T-helper 17 cell (primary cell): ENCODE results near the gene HS6ST3. TPM values are rescaled to one million over a fixed set of nuclear protein-coding genes. Genes with fewer than 3 reads are reported as not detected.
"Not testable (repeated sequence)": the region's sequence is repeated elsewhere in the genome, so short reads cannot be mapped to it uniquely, and the experiment has no call there.

Experiments used
- ATAC-seq: fragments of 150-1000 bp; cut with Tn5 transposase; 2 replicates; pipeline ENCODE4 v1.10.0; 2021; ENCODE audit warnings: mild to moderate bottlenecking, moderate library complexity
- DNase-seq, 3 donors: peaks; one replicate each; pipeline versions ENCODE4 v3.0.0 to v3.0.0-alpha.2; 2020 to 2021
- H3K9me3 ChIP-seq: one replicate; pipeline ENCODE4 v1.7.0; 2013; ENCODE audit warnings: low read length, mild to moderate bottlenecking; ENCODE audit not compliant: control insufficient read depth, poor library complexity, severe bottlenecking
- H3K27ac Mint-ChIP-seq: one replicate; pipeline ENCODE4 v1.8.0; 2022; ENCODE audit warnings: mild to moderate bottlenecking, moderate library complexity, mixed read lengths
- H3K27me3 Mint-ChIP-seq: one replicate; pipeline ENCODE4 v1.8.0; 2022; ENCODE audit warnings: mixed read lengths
- H3K36me3 Mint-ChIP-seq: one replicate; pipeline ENCODE4 v1.8.0; 2022; ENCODE audit warnings: low read depth, mixed read lengths
- H3K4me1 Mint-ChIP-seq: one replicate; pipeline ENCODE4 v1.8.0; 2022; ENCODE audit warnings: mild to moderate bottlenecking, mixed read lengths
- H3K4me3 Mint-ChIP-seq: one replicate; pipeline ENCODE4 v1.8.0; 2022; ENCODE audit warnings: mild to moderate bottlenecking, moderate library complexity, mixed read lengths
- total RNA-seq, 4 donors: library from RNA in 2 of 4; stranded (reverse) in 2 of 4; gene quantifications; one replicate each; pipeline ENCODE4 v1.2.3 and lab custom pipeline; 2022 to 2026

HS6ST3 gene
- total RNA-seq, 2 donors from 2014 or later, result not detected

GRCh38 chr13:96749825-96750224 is 659.9 kb downstream of the HS6ST3 start:
- ATAC-seq (no peak), DNase-seq (no peak)
- Mint-ChIP-seq H3K4me3 (no peak overlapping the region), H3K27ac (no peak overlapping the region), H3K36me3 (no peaks in the 10 kb centered on the region), H3K4me1 (no peaks in the 10 kb centered on the region), H3K27me3 (no peaks in the 10 kb centered on the region)
- no peaks in the 10 kb centered on the region for H3K9me3 ChIP-seq

DNA sequence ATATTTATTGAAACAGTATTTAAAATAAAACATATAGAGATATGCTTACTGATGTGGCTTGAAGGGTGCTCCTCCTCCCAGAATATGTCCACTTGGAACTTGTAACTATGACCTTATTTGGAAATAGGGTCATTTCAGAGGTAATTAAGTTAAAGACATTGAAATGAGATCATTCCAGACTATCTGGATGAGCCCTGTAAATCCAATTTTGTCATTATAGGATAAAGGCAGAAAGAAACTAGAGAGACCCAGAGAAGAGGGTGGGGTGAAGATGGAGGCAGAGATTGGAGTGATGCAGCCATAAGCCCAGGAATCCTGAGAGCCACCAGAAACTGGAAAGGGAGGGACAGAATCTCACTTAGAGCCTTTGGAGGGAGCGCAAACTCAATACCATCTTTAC is 661.2 kb downstream of the HS6ST3 start:
- Mint-ChIP-seq H3K27ac (no peak overlapping the region), H3K27me3 (no peaks in the 10 kb centered on the region), H3K36me3 (no peaks in the 10 kb centered on the region), H3K4me1 (no peaks in the 10 kb centered on the region), H3K4me3 (no peak overlapping the region)
- H3K9me3 ChIP-seq, result no peaks in the 10 kb centered on the region
- DNase-seq (no peak), ATAC-seq (no peak)

- no peaks in the 10 kb centered on the region for H3K36me3 Mint-ChIP-seq
- no peak overlapping the region for H3K4me3 Mint-ChIP-seq
- ATAC-seq, result no peak
- no peaks in the 10 kb centered on the region for H3K4me1 Mint-ChIP-seq
- no peak overlapping the region for H3K27ac Mint-ChIP-seq
- no peaks in the 10 kb centered on the region for H3K27me3 Mint-ChIP-seq
- DNase-seq, result no peak
- H3K9me3 ChIP-seq, result no peaks in the 10 kb centered on the region
Observed at GRCh38 chr13:96762876-96763275, 673.0 kb downstream of the HS6ST3 start.

DNA sequence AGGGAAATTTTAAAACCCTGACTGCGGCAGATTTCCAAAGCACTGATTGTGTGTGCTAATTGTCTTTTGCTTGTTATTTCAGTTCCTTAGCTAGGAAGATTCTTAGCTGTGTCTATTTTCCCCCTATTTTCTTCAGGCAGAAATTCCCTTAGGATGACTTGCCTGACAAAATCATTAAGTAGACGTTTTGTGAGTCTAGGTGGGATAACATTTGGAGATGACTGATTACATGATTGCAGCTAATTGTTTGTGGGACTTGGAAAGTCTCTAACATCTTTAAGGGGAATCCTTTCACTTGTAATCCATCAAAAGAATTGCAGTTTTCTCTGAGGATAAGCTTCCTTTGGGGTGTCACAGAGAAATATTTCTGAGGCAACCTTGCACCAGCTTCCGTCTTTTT is 676.4 kb downstream of the HS6ST3 start:
- H3K27ac Mint-ChIP-seq, result no peak overlapping the region
- no peaks in the 10 kb centered on the region for H3K36me3 Mint-ChIP-seq

DNA sequence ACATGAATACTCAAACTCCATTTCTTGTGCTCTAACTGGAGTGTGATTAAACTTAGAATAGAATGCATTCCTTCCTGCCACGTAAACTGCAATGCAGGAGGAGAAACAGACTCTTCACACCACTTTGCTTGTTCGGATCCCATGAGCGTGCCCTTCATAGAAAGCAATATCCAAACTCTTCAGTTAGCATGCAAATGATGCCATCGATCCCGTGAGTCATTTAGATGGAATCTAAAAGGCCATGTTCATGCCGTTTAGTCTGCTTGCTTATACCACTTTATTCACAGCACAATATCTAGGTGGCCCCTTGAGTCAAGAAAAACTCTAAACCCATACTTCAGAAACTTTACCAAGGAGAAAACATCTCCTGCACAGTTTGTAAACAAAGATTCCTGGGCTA is 678.6 kb downstream of the HS6ST3 start:
- no peaks in the 10 kb centered on the region for H3K9me3 ChIP-seq
- Mint-ChIP-seq H3K4me1 (no peaks in the 10 kb centered on the region), H3K27ac (no peak overlapping the region), H3K27me3 (no peaks in the 10 kb centered on the region), H3K4me3 (no peak overlapping the region), H3K36me3 (no peaks in the 10 kb centered on the region)
- ATAC-seq, result no peak
- no peak for DNase-seq

More for the DNA sequence above, 676.4 kb downstream of the HS6ST3 start:
- H3K4me3 Mint-ChIP-seq, result no peak overlapping the region
- ATAC-seq (no peak), DNase-seq (no peak)
- no peaks in the 10 kb centered on the region for H3K4me1 Mint-ChIP-seq
- H3K27me3 Mint-ChIP-seq, result no peaks in the 10 kb centered on the region
- H3K9me3 ChIP-seq, result no peaks in the 10 kb centered on the region

- Mint-ChIP-seq H3K36me3 (no peaks in the 10 kb centered on the region), H3K27me3 (no peaks in the 10 kb centered on the region), H3K4me3 (no peak overlapping the region), H3K4me1 (no peaks in the 10 kb centered on the region), H3K27ac (no peak overlapping the region)
- DNase-seq (no peak), ATAC-seq (no peak)
- no peaks in the 10 kb centered on the region for H3K9me3 ChIP-seq
Observed at GRCh38 chr13:96769874-96770273, 680.0 kb downstream of the HS6ST3 start.

GRCh38 chr13:96771486-96772367 is 681.8 kb downstream of the HS6ST3 start:
- DNase-seq (no peak), ATAC-seq (no peak)
- no peaks in the 10 kb centered on the region for H3K27me3 Mint-ChIP-seq
- no peak overlapping the region for H3K27ac Mint-ChIP-seq
- H3K9me3 ChIP-seq, result no peaks in the 10 kb centered on the region
- no peaks in the 10 kb centered on the region for H3K4me1 Mint-ChIP-seq
- H3K36me3 Mint-ChIP-seq, result no peaks in the 10 kb centered on the region
- H3K4me3 Mint-ChIP-seq, result no peak overlapping the region

- Mint-ChIP-seq H3K27me3 (no peaks in the 10 kb centered on the region), H3K4me1 (no peaks in the 10 kb centered on the region), H3K36me3 (no peaks in the 10 kb centered on the region), H3K4me3 (no peak overlapping the region), H3K27ac (no peak overlapping the region)
- no peaks in the 10 kb centered on the region for H3K9me3 ChIP-seq
- ATAC-seq, result no peak
- DNase-seq, result no peak
Observed at GRCh38 chr13:96772426-96772825, 682.5 kb downstream of the HS6ST3 start.

DNA sequence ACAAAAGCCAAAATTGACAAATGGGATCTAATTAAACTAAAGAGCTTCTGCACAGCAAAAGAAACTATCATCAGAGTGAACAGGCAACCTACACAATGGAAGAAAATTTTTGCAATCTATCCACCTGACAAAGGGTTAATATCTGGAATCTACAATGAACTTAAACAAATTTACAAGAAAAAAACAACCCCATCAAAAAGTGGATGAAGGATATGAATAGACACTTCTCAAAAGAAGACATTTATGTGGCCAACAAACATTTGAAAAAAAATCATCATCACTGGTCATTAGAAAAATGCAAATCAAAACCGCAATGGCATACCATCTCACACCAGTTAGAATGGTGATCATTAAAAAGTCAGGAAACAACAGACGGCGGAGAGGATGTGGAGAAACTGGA is 688.4 kb downstream of the HS6ST3 start:
- not testable (repeated sequence) for H3K27me3 Mint-ChIP-seq, H3K9me3 ChIP-seq, H3K4me1 Mint-ChIP-seq, H3K36me3 Mint-ChIP-seq, H3K4me3 Mint-ChIP-seq, H3K27ac Mint-ChIP-seq, DNase-seq, ATAC-seq

DNA sequence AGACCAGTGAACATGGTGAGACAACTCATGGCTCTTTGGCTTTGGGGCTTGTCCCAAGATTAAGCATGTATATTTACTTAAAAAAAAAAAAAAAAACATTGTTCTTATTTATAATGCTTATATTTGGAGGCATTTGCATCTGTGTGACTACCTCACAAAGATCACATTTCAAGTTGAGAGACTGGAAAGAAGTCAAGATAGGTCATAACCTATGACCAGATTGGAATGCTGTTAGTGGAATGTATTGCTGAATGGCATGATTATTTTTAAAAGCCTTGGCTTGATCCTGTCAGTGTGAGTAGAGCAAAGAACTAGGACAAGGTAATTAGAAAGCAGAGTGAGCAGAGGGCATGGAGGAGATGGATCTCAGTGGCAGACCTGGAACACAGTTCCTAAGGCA is 689.8 kb downstream of the HS6ST3 start:
- no peaks in the 10 kb centered on the region for H3K36me3 Mint-ChIP-seq

DNA sequence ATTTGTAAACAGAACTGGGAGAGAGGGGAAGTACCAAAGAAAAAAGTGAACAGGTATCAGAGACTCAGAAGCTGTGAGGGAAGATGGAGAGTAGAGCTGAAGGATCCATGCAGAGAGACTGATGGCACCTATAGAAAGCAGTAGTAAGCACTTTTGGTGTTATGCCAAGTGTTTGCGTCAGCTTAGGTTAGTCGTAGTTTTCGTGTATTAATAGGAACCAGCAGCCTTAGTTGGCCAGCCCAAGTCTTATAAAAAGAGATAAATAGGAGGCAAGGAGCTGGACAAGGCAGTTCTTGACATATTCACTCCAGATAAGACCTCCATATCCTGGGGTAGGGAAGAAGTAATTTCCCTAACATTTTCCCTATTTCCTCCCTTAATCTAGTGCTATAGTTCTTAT is 690.2 kb downstream of the HS6ST3 start:
- Mint-ChIP-seq H3K27me3 (no peaks in the 10 kb centered on the region), H3K27ac (no peak overlapping the region), H3K36me3 (no peaks in the 10 kb centered on the region), H3K4me3 (no peak overlapping the region), H3K4me1 (no peaks in the 10 kb centered on the region)
- DNase-seq (no peak), ATAC-seq (no peak)
- no peaks in the 10 kb centered on the region for H3K9me3 ChIP-seq

More for the DNA sequence above, 689.8 kb downstream of the HS6ST3 start:
- ATAC-seq (no peak), DNase-seq (no peak)
- Mint-ChIP-seq H3K4me3 (no peak overlapping the region), H3K27ac (no peak overlapping the region), H3K4me1 (no peaks in the 10 kb centered on the region), H3K27me3 (no peaks in the 10 kb centered on the region)
- no peaks in the 10 kb centered on the region for H3K9me3 ChIP-seq

DNA sequence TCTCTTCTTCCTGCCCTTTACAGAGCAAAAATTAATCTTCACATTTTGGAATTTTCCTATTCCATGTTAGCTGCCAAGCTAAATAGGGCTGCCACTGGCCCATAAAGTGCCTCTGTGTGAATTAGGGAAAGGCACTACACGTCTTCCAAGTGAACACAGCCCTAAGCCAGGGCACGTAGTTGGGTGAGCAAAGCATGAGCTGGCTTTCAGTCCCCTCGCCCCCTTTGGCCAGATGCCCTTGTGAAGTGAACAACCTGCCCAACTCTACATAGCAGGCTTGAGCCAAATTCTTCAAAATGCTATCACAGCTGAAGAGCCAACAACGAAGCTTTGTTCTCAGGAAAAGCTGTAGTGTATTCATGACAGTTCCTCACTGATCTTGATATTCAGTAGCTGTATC is 691.2 kb downstream of the HS6ST3 start:
- H3K9me3 ChIP-seq, result no peaks in the 10 kb centered on the region
- no peaks in the 10 kb centered on the region for H3K27me3 Mint-ChIP-seq

GRCh38 chr13:96782186-96782585 is 692.3 kb downstream of the HS6ST3 start:
- Mint-ChIP-seq H3K27ac (no peak overlapping the region), H3K36me3 (no peaks in the 10 kb centered on the region), H3K4me3 (no peak overlapping the region), H3K4me1 (no peaks in the 10 kb centered on the region), H3K27me3 (no peaks in the 10 kb centered on the region)
- no peaks in the 10 kb centered on the region for H3K9me3 ChIP-seq
- DNase-seq, result no peak
- no peak for ATAC-seq

More for the DNA sequence above, 691.2 kb downstream of the HS6ST3 start:
- Mint-ChIP-seq H3K4me1 (no peaks in the 10 kb centered on the region), H3K36me3 (no peaks in the 10 kb centered on the region), H3K4me3 (no peak overlapping the region), H3K27ac (no peak overlapping the region)
- ATAC-seq, result no peak
- no peak for DNase-seq

GRCh38 chr13:96783057-96783456 is 693.1 kb downstream of the HS6ST3 start:
- Mint-ChIP-seq H3K27me3 (no peaks in the 10 kb centered on the region), H3K36me3 (no peaks in the 10 kb centered on the region), H3K4me3 (no peak overlapping the region), H3K4me1 (no peaks in the 10 kb centered on the region), H3K27ac (no peak overlapping the region)
- ATAC-seq, result no peak
- DNase-seq, result no peak
- H3K9me3 ChIP-seq, result no peaks in the 10 kb centered on the region
